WTC11 (cell line): ENCODE measurements around the gene HEBP1. TPM values are rescaled to one million over a fixed set of nuclear protein-coding genes. Genes with fewer than 3 reads are reported as not detected.

Source experiments
- ATAC-seq: fragments of 200-7000 bp; cut with Tn5 transposase; 2 replicates; pipeline ENCODE4 v1.10.0; 2021; ENCODE audit warnings: mild to moderate bottlenecking, moderate library complexity
- CTCF ChIA-PET: fragments of 300-600 bp; sonication (Branson Sonifier 250); formaldehyde crosslinking; loops from one replicate; lab custom pipeline; 2021; ENCODE audit warnings: antibody characterized with exemption; lab: Charles Lee
- POLR2A ChIA-PET: fragments of 350-600 bp; sonication (Branson Sonifier 250); formaldehyde crosslinking; loops from one replicate; lab custom pipeline; 2021; ENCODE audit warnings: antibody characterized with exemption; lab: Charles Lee
- DNase-seq: peaks from one replicate; pipeline ENCODE4 v3.0.0; 2021; ENCODE audit warnings: low spot score
- H3K27ac Mint-ChIP-seq: 2 replicates; pipeline ENCODE4 v1.8.0; 2021; ENCODE audit warnings: mixed read lengths
- H3K27me3 Mint-ChIP-seq: 2 replicates; pipeline ENCODE4 v1.8.0; 2021; ENCODE audit warnings: low read depth, mild to moderate bottlenecking, moderate library complexity, mixed read lengths
- H3K36me3 Mint-ChIP-seq: 2 replicates; pipeline ENCODE4 v1.8.0; 2021; ENCODE audit warnings: mixed read lengths
- H3K4me1 Mint-ChIP-seq: 2 replicates; pipeline ENCODE4 v1.8.0; 2022; ENCODE audit warnings: mixed read lengths
- H3K4me3 Mint-ChIP-seq: 2 replicates; pipeline ENCODE4 v1.8.0; 2021; ENCODE audit warnings: mild to moderate bottlenecking, moderate library complexity, mixed read lengths
- H3K9me3 Mint-ChIP-seq: 2 replicates; pipeline ENCODE4 v1.8.0; 2021; ENCODE audit warnings: mixed read lengths
- ATF1 ChIP-seq: sonication (generic); formaldehyde crosslinking; IDR thresholded peaks from 2 replicates; pipeline ENCODE4 v1.8.1; 2023; ENCODE audit warnings: mild to moderate bottlenecking, moderate library complexity, missing genetic modification reagents
- ELF4 ChIP-seq: sonication (generic); formaldehyde crosslinking; IDR thresholded peaks from 2 replicates; pipeline ENCODE4 v1.8.1; 2022; ENCODE audit warnings: low read depth, mild to moderate bottlenecking, moderate library complexity, missing genetic modification reagents
- ETV6 ChIP-seq: sonication (generic); formaldehyde crosslinking; IDR thresholded peaks from 2 replicates; pipeline ENCODE4 v1.8.1; 2022; ENCODE audit warnings: mild to moderate bottlenecking, missing genetic modification reagents
- FOXJ3 ChIP-seq: sonication (generic); formaldehyde crosslinking; IDR thresholded peaks from 2 replicates; pipeline ENCODE4 v1.9.0; 2021; ENCODE audit warnings: missing genetic modification reagents, mild to moderate bottlenecking, borderline replicate concordance
- JUN ChIP-seq: sonication (generic); formaldehyde crosslinking; IDR thresholded peaks from 2 replicates; pipeline ENCODE4 v1.8.0; 2023; ENCODE audit warnings: mild to moderate bottlenecking, missing genetic modification reagents
- NFATC4 ChIP-seq: fragments of 250-450 bp; sonication (Bioruptor Pico); IDR thresholded peaks from 2 replicates; pipeline ENCODE4 v1.9.0; 2021; ENCODE audit warnings: mild to moderate bottlenecking
- NR1H2 ChIP-seq: sonication (generic); formaldehyde crosslinking; IDR thresholded peaks from 2 replicates; pipeline ENCODE4 v1.9.0; 2021; ENCODE audit warnings: mild to moderate bottlenecking, moderate library complexity, missing genetic modification reagents
- NR2C2 ChIP-seq: sonication (generic); formaldehyde crosslinking; IDR thresholded peaks from 2 replicates; pipeline ENCODE4 v1.8.0; 2022; ENCODE audit warnings: mild to moderate bottlenecking, missing genetic modification reagents
- PREB ChIP-seq: sonication (generic); formaldehyde crosslinking; IDR thresholded peaks from 2 replicates; pipeline ENCODE4 v1.8.1; 2022; ENCODE audit warnings: mild to moderate bottlenecking, missing genetic modification reagents, moderate library complexity, borderline replicate concordance
- SMAD3 ChIP-seq: sonication (generic); formaldehyde crosslinking; IDR thresholded peaks from 2 replicates; pipeline ENCODE4 v1.8.0; 2022; ENCODE audit warnings: missing genetic modification reagents, mild to moderate bottlenecking, borderline replicate concordance
- SP1 ChIP-seq: sonication (generic); formaldehyde crosslinking; conservative IDR thresholded peaks from 2 replicates; pipeline ENCODE4 v1.8.1; 2022; ENCODE audit warnings: missing genetic modification reagents
- TP53 ChIP-seq: sonication (generic); formaldehyde crosslinking; IDR thresholded peaks from 2 replicates; pipeline ENCODE4 v1.8.1; 2023; ENCODE audit warnings: mild to moderate bottlenecking, missing genetic modification reagents
- ZNF219 ChIP-seq: sonication (generic); formaldehyde crosslinking; IDR thresholded peaks from 2 replicates; pipeline ENCODE4 v1.8.0; 2023; ENCODE audit warnings: missing genetic modification reagents, mild to moderate bottlenecking, borderline replicate concordance
- ZNF232 ChIP-seq: sonication (generic); formaldehyde crosslinking; IDR thresholded peaks from 2 replicates; pipeline ENCODE4 v1.8.0; 2022; ENCODE audit warnings: mild to moderate bottlenecking, missing genetic modification reagents
- ZNF396 ChIP-seq: fragments of 250-450 bp; sonication (Bioruptor Pico); IDR thresholded peaks from 2 replicates; pipeline ENCODE4 v1.8.0; 2021; ENCODE audit warnings: mild to moderate bottlenecking, moderate library complexity, borderline replicate concordance
- ZNF416 ChIP-seq: fragments of 250-450 bp; sonication (Bioruptor Pico); IDR thresholded peaks from 2 replicates; pipeline ENCODE4 v1.9.0; 2021; ENCODE audit warnings: mild to moderate bottlenecking, inconsistent platforms
- total RNA-seq: library from RNA; stranded (reverse); gene quantifications from 3 replicates; pipeline ENCODE4 v1.2.3, GENCODE V29; 2021
- TF ChIP-seq, protein P1 (sequence below): fragments of 250-450 bp; sonication (Bioruptor Pico); IDR thresholded peaks from 2 replicates; pipeline ENCODE4 v1.8.0; 2021; ENCODE audit warnings: mild to moderate bottlenecking
- TF ChIP-seq, protein P2 (sequence below): fragments of 200-600 bp; IDR thresholded peaks from 2 replicates; pipeline ENCODE4 v1.8.0; 2022; ENCODE audit warnings: antibody characterized with exemption
- TF ChIP-seq, protein P3 (sequence below): sonication (generic); formaldehyde crosslinking; IDR thresholded peaks from 2 replicates; pipeline ENCODE4 v1.8.1; 2023; ENCODE audit warnings: mild to moderate bottlenecking, missing genetic modification reagents
- TF ChIP-seq, protein P4 (sequence below): sonication (generic); formaldehyde crosslinking; IDR thresholded peaks from 2 replicates; pipeline ENCODE4 v1.8.1; 2023; ENCODE audit warnings: mild to moderate bottlenecking, missing genetic modification reagents, moderate library complexity

Gene HEBP1
- total RNA-seq, 1 experiment from 2014 or later: 61.8 TPM

DNA sequence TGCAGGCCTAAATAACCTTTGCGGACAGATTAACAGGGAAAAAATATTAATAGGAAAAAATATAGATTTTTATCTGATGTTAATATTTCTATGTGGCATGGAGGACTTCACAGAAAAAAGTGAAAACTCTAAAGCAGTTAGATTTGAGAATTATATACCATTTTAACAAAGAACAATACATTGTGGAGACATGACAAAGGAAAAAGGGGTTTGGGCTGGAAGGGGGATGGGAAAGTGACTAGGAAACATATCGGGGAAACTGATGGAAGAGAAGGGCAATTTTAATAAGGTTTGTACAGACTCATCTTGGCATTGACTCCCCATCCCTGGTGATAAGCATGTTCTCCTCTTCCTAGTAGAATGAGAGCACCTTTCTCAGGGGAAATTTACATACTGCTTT is 27.0 kb downstream of the HEBP1 start (continued):
- TF ChIP-seq PREB (CRISPR knock-in tag): no peak
- no peak for TF ChIP-seq ZNF396
- no peak for TF ChIP-seq SP1 (CRISPR knock-in tag)
- no peak for TF ChIP-seq ETV6 (CRISPR knock-in tag)
- TF ChIP-seq, protein P1, sequence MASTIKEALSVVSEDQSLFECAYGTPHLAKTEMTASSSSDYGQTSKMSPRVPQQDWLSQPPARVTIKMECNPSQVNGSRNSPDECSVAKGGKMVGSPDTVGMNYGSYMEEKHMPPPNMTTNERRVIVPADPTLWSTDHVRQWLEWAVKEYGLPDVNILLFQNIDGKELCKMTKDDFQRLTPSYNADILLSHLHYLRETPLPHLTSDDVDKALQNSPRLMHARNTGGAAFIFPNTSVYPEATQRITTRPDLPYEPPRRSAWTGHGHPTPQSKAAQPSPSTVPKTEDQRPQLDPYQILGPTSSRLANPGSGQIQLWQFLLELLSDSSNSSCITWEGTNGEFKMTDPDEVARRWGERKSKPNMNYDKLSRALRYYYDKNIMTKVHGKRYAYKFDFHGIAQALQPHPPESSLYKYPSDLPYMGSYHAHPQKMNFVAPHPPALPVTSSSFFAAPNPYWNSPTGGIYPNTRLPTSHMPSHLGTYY: no peak
- TF ChIP-seq JUN (CRISPR knock-in tag): no peak

- no peak overlapping the region for H3K27ac Mint-ChIP-seq
- ATAC-seq (no peak), DNase-seq (no peak)
- POLR2A ChIA-PET: no interaction called here
- peaks cover 2% of the 10 kb centered on the region; the same call in 1 of the 2 replicates for H3K4me1 Mint-ChIP-seq
- H3K27me3 Mint-ChIP-seq: no peaks in the 10 kb centered on the region; the same call in 1 of the 2 replicates
- H3K36me3 Mint-ChIP-seq: 0 out of 2 replicates have a peak, but pooled peaks cover 3% of the 10 kb centered on the region
- CTCF ChIA-PET: no interaction called here
- TF ChIP-seq, protein P2, sequence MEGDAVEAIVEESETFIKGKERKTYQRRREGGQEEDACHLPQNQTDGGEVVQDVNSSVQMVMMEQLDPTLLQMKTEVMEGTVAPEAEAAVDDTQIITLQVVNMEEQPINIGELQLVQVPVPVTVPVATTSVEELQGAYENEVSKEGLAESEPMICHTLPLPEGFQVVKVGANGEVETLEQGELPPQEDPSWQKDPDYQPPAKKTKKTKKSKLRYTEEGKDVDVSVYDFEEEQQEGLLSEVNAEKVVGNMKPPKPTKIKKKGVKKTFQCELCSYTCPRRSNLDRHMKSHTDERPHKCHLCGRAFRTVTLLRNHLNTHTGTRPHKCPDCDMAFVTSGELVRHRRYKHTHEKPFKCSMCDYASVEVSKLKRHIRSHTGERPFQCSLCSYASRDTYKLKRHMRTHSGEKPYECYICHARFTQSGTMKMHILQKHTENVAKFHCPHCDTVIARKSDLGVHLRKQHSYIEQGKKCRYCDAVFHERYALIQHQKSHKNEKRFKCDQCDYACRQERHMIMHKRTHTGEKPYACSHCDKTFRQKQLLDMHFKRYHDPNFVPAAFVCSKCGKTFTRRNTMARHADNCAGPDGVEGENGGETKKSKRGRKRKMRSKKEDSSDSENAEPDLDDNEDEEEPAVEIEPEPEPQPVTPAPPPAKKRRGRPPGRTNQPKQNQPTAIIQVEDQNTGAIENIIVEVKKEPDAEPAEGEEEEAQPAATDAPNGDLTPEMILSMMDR: no peak
- TF ChIP-seq FOXJ3 (no peak), NR2C2 (CRISPR knock-in tag) (no peak), NR1H2 (CRISPR knock-in tag) (no peak), ELF4 (no peak), ETV6 (CRISPR knock-in tag) (no peak), ATF1 (CRISPR knock-in tag) (no peak), ZNF416 (no peak), ZNF219 (CRISPR knock-in tag) (no peak)
- TF ChIP-seq, protein P3, sequence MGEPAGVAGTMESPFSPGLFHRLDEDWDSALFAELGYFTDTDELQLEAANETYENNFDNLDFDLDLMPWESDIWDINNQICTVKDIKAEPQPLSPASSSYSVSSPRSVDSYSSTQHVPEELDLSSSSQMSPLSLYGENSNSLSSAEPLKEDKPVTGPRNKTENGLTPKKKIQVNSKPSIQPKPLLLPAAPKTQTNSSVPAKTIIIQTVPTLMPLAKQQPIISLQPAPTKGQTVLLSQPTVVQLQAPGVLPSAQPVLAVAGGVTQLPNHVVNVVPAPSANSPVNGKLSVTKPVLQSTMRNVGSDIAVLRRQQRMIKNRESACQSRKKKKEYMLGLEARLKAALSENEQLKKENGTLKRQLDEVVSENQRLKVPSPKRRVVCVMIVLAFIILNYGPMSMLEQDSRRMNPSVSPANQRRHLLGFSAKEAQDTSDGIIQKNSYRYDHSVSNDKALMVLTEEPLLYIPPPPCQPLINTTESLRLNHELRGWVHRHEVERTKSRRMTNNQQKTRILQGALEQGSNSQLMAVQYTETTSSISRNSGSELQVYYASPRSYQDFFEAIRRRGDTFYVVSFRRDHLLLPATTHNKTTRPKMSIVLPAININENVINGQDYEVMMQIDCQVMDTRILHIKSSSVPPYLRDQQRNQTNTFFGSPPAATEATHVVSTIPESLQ (CRISPR knock-in tag): no peak
- no peak overlapping the region for H3K4me3 Mint-ChIP-seq
- H3K9me3 Mint-ChIP-seq: peaks cover 7% of the 10 kb centered on the region
Observed at GRCh38 chr12:12965836-12966235, 34.2 kb downstream of the HEBP1 start.

DNA sequence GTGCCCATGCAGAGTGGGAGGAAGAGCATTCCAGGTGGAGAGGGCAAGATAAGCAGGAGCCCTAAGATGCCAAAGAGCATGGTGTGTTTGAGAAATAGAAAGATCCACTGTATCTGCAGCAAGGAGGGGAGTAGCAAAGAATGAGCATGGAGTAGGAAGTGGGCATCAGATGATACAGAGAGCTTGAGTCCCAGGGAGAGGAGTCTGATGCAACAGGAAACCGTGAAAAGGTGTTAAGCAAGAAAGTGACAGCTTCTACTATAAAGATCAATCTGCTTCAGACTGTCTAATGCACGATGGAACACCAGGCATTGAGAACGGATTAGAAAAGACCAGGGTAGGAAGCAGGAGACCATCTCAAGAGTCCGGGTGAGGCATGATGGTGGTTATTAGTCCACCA is 35.8 kb downstream of the HEBP1 start:
- H3K9me3 Mint-ChIP-seq: peaks cover 7% of the 10 kb centered on the region
- no peak overlapping the region for H3K4me3 Mint-ChIP-seq
- ATAC-seq (no peak), DNase-seq (no peak)
- no peak overlapping the region for H3K27ac Mint-ChIP-seq
- H3K36me3 Mint-ChIP-seq: 0 out of 2 replicates have a peak, but pooled peaks cover 3% of the 10 kb centered on the region
- TF ChIP-seq, protein P1: no peak
- TF ChIP-seq ZNF232 (CRISPR knock-in tag) (no peak), SMAD3 (CRISPR knock-in tag) (no peak), TP53 (no peak), NFATC4 (CRISPR knock-in tag) (no peak)
- TF ChIP-seq, protein P4, sequence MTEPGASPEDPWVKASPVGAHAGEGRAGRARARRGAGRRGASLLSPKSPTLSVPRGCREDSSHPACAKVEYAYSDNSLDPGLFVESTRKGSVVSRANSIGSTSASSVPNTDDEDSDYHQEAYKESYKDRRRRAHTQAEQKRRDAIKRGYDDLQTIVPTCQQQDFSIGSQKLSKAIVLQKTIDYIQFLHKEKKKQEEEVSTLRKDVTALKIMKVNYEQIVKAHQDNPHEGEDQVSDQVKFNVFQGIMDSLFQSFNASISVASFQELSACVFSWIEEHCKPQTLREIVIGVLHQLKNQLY (CRISPR knock-in tag): no peak
- TF ChIP-seq, all 79 proteins: peak for 0
- POLR2A ChIA-PET: interaction anchor here (0.9 kb wide), 1 partner anchor 12 kb away, joined by 3 read pairs; no protein-coding TSS in a partner anchor
- H3K27me3 Mint-ChIP-seq: no peaks in the 10 kb centered on the region; the same call in 1 of the 2 replicates
- peaks cover 2% of the 10 kb centered on the region; the same call in 1 of the 2 replicates for H3K4me1 Mint-ChIP-seq
- CTCF ChIA-PET: interaction anchor here (1.0 to 1.1 kb wide), 2 partner anchors 12 to 47 kb away, joined by 3 to 4 read pairs; no protein-coding TSS in a partner anchor
